CD14-positive monocyte (primary cell): ENCODE measurements around the gene P4HA2. TPM values are rescaled to one million over a fixed set of nuclear protein-coding genes. Genes with fewer than 3 reads are reported as not detected.

Experiments
- DNase-seq, 3 donors: peaks; one replicate each; pipeline ENCODE4 v3.0.0-alpha.2; 2011 to 2022
- H2AFZ ChIP-seq: 2 replicates; pipeline ENCODE4 v1.6.0; 2012; ENCODE audit warnings: mild to moderate bottlenecking, low read depth, low read length, inconsistent platforms; ENCODE audit not compliant: insufficient read depth, poor library complexity, severe bottlenecking
- H3K27ac ChIP-seq, 2 donors: 1 replicate in 1 of 2; 2 replicates in 1 of 2; pipeline ENCODE4 v1.5.1; 2012 to 2013; ENCODE audit warnings: low read length in 2 of 2, control low read depth in 1 of 2, inconsistent platforms in 1 of 2, low read depth in 1 of 2, mild to moderate bottlenecking in 1 of 2
- H3K27me3 ChIP-seq, 2 donors: one replicate each; pipeline versions ENCODE4 v1.6.0 to v1.6.1; 2011 to 2013; ENCODE audit warnings: low read length in 2 of 2; ENCODE audit not compliant: control insufficient read depth in 2 of 2, insufficient read depth in 2 of 2
- H3K36me3 ChIP-seq, 2 donors: replicated peaks in 1 of 2; 1 replicate in 1 of 2; 2 replicates in 1 of 2; pipeline versions ENCODE4 v1.5.1 to v1.6.1; 2012 to 2013; ENCODE audit warnings: low read length in 2 of 2, control low read depth in 1 of 2, inconsistent platforms in 1 of 2, mild to moderate bottlenecking in 1 of 2; ENCODE audit not compliant: insufficient read depth in 2 of 2, control insufficient read depth in 1 of 2
- H3K4me1 ChIP-seq, 2 donors: 1 replicate in 1 of 2; 2 replicates in 1 of 2; pipeline versions ENCODE4 v1.5.1 to v1.6.1; 2012 to 2013; ENCODE audit warnings: low read length in 2 of 2, control low read depth in 1 of 2, inconsistent platforms in 1 of 2, mild to moderate bottlenecking in 1 of 2, moderate library complexity in 1 of 2; ENCODE audit not compliant: insufficient read depth in 2 of 2, control insufficient read depth in 1 of 2
- H3K4me2 ChIP-seq: replicated peaks from 2 replicates; pipeline ENCODE3; 2012; ENCODE audit warnings: low read length, moderate library complexity, mild to moderate bottlenecking; ENCODE audit not compliant: poor library complexity, severe bottlenecking; ENCODE audit errors: extremely low read depth
- H3K4me3 ChIP-seq, 3 experiments: fragments of 200-600 bp in 1 of 3; sonication (generic) in 1 of 3; replicated peaks in 1 of 3; 1 replicate in 2 of 3; 2 replicates in 1 of 3; pipeline ENCODE4 v1.5.1; 2011 to 2013; ENCODE audit warnings: low read length in 3 of 3, mild to moderate bottlenecking in 3 of 3, control low read depth in 2 of 3, low read depth in 2 of 3, inconsistent platforms in 1 of 3, moderate library complexity in 1 of 3
- H3K79me2 ChIP-seq: 2 replicates; pipeline ENCODE4 v1.6.0; 2012; ENCODE audit warnings: mild to moderate bottlenecking, control low read depth, inconsistent platforms, low read length, moderate library complexity; ENCODE audit not compliant: insufficient read depth
- H3K9ac ChIP-seq: 2 replicates; pipeline ENCODE4 v1.6.0; 2017; ENCODE audit warnings: low read length, mild to moderate bottlenecking; ENCODE audit not compliant: insufficient read depth, poor library complexity, severe bottlenecking
- H3K9me3 ChIP-seq, 2 donors: replicated peaks in 1 of 2; 1 replicate in 1 of 2; 2 replicates in 1 of 2; pipeline versions ENCODE4 v1.5.1 to v1.6.1; 2012 to 2013; ENCODE audit warnings: low read length in 2 of 2, control low read depth in 1 of 2; ENCODE audit not compliant: control insufficient read depth in 1 of 2, insufficient read depth in 1 of 2
- H4K20me1 ChIP-seq: 2 replicates; pipeline ENCODE4 v1.6.0; 2012; ENCODE audit warnings: mild to moderate bottlenecking, low read length, control low read depth, moderate library complexity; ENCODE audit not compliant: insufficient read depth
- H3K27ac Mint-ChIP-seq, 7 donors: one replicate each; pipeline ENCODE4 v1.8.0; 2020; ENCODE audit warnings: mild to moderate bottlenecking in 7 of 7, mixed read lengths in 7 of 7, moderate library complexity in 6 of 7, inconsistent platforms in 2 of 7
- H3K27me3 Mint-ChIP-seq, 3 donors: one replicate each; pipeline ENCODE4 v1.8.0; 2021 to 2022; ENCODE audit warnings: low read depth in 3 of 3, mild to moderate bottlenecking in 3 of 3, mixed read lengths in 3 of 3, moderate library complexity in 3 of 3, inconsistent platforms in 1 of 3
- H3K36me3 Mint-ChIP-seq, 2 donors: one replicate each; pipeline ENCODE4 v1.8.0; 2020; ENCODE audit warnings: mixed read lengths in 2 of 2, inconsistent platforms in 1 of 2, mild to moderate bottlenecking in 1 of 2
- H3K4me1 Mint-ChIP-seq: one replicate; pipeline ENCODE4 v1.8.0; 2020; ENCODE audit warnings: mild to moderate bottlenecking, mixed read lengths
- H3K4me3 Mint-ChIP-seq, 2 donors: one replicate each; pipeline ENCODE4 v1.8.0; 2020; ENCODE audit warnings: mild to moderate bottlenecking in 2 of 2, mixed read lengths in 2 of 2, moderate library complexity in 1 of 2
- H3K9me3 Mint-ChIP-seq, 7 donors: one replicate each; pipeline ENCODE4 v1.8.0; 2020 to 2022; ENCODE audit warnings: mixed read lengths in 7 of 7, mild to moderate bottlenecking in 6 of 7, moderate library complexity in 6 of 7, inconsistent platforms in 2 of 7
- WGBS: methylation state at CpG from one replicate; pipeline ENCODE4 v1.1.5; 2013; ENCODE audit warnings: missing lambda C conversion rate; ENCODE audit not compliant: insufficient coverage; 5-methylcytosine and 5-hydroxymethylcytosine counted together
- intact Hi-C, 2 donors: fragments of 100-400 bp; cut with micrococcal nuclease; formaldehyde crosslinking; loops; one replicate each; pipeline versions ENCODE4 v1.15.0 to v1.15.1; 2023
- polyA plus RNA-seq, 3 donors: library from polyadenylated mRNA; depleted of rRNA in 1 of 3; unstranded in 2 of 3; stranded (reverse) in 1 of 3; fragments of 300-500 nt in 2 of 3; fragments of >200 nt in 1 of 3; fragmentation: Illumina TruSeq in 2 of 3; gene quantifications; 1 replicate in 2 of 3; 2 replicates in 1 of 3; pipeline ENCODE4 v1.2.3, GENCODE V29; 2012 to 2021
- TF ChIP-seq, protein P1 (sequence below): fragments of 200-600 bp; IDR thresholded peaks from one replicate; pipeline ENCODE4 v1.8.0; 2022; ENCODE audit warnings: antibody characterized with exemption, mild to moderate bottlenecking

Gene P4HA2
- polyA plus RNA-seq, 3 donors: 0.12 to 0.99 (median 0.45) TPM

DNA sequence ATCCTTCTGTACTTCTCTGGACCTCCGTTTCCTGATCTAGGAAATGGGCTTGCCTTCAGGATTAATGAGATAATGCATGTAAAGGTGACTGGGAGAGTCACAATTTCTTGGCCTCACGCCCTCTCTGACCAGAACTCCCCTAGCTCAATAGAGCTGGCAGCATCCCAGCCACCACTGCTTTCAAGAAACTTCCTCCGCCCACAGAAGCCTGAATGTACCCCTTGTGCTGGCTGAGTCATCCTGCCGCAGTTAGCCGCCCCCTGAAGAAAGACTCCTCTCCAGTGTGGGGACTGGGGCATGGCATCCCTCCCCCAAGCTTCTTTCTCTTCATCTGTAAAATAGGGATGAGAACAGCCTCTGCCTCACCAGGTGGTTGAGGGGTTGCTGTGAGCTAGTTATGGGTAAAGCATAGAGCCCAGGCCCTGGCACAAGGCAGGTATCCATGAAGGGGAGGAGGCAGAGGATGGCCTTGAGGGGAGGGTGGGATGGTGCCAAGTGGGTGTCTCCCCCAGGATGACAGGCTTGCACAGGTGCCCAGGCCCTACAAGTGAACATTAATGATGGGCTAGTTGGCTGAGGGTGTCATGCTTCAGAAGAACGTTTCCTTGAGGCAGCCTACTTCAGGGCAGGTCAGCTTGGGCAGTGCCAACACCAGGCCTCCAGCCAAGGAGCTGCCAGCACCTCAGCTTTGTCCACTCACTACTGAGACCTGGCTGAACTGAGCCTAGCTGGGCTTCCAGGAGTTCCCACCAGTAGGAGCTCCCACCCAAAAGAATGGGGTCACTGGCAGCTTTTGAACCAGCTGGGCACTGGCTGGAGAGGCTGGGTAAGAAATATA, 33.3 kb upstream of the P4HA2 start:
- Histone ChIP-seq H3K4me3 (no peak overlapping the region), H3K27me3 (peaks cover 10 to 27% of the 10 kb centered on the region in 2 donors), H3K4me2 (no peak overlapping the region), H3K27ac (no peak overlapping the region), H2AFZ (no peak overlapping the region), H3K9me3 (peaks cover 0 to 7% of the 10 kb centered on the region in 2 donors), H3K4me1 (peaks cover 8 to 10% of the 10 kb centered on the region in 2 donors), H3K79me2 (no peaks in the 10 kb centered on the region), H4K20me1 (no peaks in the 10 kb centered on the region), H3K36me3 (no peaks in the 10 kb centered on the region), H3K9ac (no peak overlapping the region)
- TF ChIP-seq, protein P1, sequence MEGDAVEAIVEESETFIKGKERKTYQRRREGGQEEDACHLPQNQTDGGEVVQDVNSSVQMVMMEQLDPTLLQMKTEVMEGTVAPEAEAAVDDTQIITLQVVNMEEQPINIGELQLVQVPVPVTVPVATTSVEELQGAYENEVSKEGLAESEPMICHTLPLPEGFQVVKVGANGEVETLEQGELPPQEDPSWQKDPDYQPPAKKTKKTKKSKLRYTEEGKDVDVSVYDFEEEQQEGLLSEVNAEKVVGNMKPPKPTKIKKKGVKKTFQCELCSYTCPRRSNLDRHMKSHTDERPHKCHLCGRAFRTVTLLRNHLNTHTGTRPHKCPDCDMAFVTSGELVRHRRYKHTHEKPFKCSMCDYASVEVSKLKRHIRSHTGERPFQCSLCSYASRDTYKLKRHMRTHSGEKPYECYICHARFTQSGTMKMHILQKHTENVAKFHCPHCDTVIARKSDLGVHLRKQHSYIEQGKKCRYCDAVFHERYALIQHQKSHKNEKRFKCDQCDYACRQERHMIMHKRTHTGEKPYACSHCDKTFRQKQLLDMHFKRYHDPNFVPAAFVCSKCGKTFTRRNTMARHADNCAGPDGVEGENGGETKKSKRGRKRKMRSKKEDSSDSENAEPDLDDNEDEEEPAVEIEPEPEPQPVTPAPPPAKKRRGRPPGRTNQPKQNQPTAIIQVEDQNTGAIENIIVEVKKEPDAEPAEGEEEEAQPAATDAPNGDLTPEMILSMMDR: no peak
- intact Hi-C loops: no loop called here
- Mint-ChIP-seq H3K27me3 (peaks cover 24 to 42% (median 37%) of the 10 kb centered on the region in 3 donors), H3K4me1 (peaks cover 13% of the 10 kb centered on the region), H3K4me3 (no peak overlapping the region), H3K9me3 (peaks cover 0 to 6% (median 2%) of the 10 kb centered on the region in 7 donors), H3K27ac (no peak overlapping the region), H3K36me3 (peaks cover 0 to 2% of the 10 kb centered on the region in 2 donors)
- DNase-seq: no peak
- 33% methylated on average over 3 of the region's 6 CpGs for WGBS

DNA sequence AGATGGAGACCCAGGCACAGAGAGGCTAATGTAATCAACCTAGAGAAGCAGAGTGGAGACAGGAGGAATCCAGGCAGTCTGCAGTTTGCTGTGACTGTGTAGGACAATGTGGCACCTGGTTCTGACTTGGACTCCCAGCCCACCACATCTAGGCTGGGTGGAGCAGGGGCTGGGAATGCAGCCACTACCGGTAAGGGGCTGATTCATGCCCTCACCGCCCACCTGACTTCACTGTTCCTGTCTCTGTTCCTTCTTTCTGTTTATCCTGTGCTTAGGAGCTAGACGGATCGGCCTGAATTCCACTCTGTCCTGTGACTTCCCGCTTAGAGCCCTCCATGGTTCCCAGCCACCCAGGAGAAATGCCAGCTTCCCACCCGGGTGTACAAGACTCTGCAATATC, 32.4 kb upstream of the P4HA2 start:
- H3K36me3 ChIP-seq: no peaks in the 10 kb centered on the region
- no peaks in the 10 kb centered on the region for H4K20me1 ChIP-seq
- TF ChIP-seq, protein P1: no peak
- intact Hi-C loops: no loop called here
- H3K4me3 ChIP-seq: no peak overlapping the region
- H3K27ac ChIP-seq: no peak overlapping the region
- Mint-ChIP-seq H3K9me3 (peaks cover 0 to 6% (median 2%) of the 10 kb centered on the region in 7 donors), H3K4me1 (peaks cover 13% of the 10 kb centered on the region), H3K27me3 (peaks cover 27 to 47% (median 40%) of the 10 kb centered on the region in 3 donors), H3K36me3 (peaks cover 0 to 2% of the 10 kb centered on the region in 2 donors), H3K27ac (no peak overlapping the region), H3K4me3 (no peak overlapping the region)
- no peak overlapping the region for H3K9ac ChIP-seq
- peaks cover 8 to 10% of the 10 kb centered on the region in 2 donors for H3K4me1 ChIP-seq
- H2AFZ ChIP-seq: no peak overlapping the region
- 47% methylated on average over 6 of the region's 6 CpGs for WGBS
- H3K4me2 ChIP-seq: no peak overlapping the region
- no peak for DNase-seq
- no peaks in the 10 kb centered on the region for H3K79me2 ChIP-seq
- H3K27me3 ChIP-seq: peaks cover 10 to 34% of the 10 kb centered on the region in 2 donors
- H3K9me3 ChIP-seq: peaks cover 0 to 7% of the 10 kb centered on the region in 2 donors
